ENCODE measurements around the gene GSTM5. TPM values are rescaled to one million over a fixed set of nuclear protein-coding genes. Genes with fewer than 3 reads are reported as not detected.

Gene GSTM5
- total and polyA plus RNA-seq, 2 of the 13 experiments (the other 11 are each of a cell fraction or from before 2014, with no cell fraction given), result not detected

DNA sequence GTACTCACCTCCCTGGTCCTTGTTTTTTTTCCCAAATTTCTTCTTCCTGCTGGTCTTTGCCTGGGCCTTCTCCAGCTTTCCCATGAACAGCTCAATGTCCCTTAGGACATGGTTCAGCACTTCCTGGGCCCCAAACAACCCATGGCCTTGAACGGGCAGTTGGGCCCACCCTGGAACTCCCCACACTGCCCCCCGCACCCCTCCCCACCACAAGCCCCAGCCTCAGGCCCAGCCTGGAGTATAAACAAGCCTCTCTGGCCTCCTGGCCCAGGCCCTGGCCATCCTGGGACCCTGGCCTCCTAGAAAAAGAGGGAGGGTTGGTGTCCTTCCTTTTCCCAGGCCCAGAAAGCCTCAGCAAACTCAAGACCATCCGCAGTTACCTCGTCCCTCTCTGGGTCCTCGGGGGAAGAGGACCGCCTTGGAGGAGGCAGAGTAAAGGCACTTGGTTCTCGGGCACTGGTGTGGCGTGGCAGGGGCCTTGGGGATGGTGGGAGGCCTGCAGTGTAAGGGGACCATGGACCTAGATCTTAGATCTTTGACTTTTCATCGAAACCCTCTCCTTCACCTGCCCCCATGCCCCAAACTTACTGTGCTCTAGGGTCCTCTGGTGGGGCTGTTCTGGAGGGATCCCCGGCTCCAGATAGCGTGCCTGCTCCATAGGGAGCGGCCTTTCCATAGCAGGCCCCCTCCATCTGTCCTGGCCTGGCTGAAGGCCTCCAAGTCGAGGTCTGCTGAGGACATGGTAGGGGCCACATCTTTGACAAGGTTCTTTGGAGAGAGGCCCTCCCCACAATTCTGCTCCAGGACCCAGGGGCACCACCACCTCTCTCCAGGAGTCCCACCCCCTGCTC is 46.1 kb downstream of the GSTM5 start:
- Histone ChIP-seq H4K20me1 (ENCODE audit: insufficient read depth, low read length) (no peaks in the 10 kb centered on the region), H3K9ac (ENCODE audit: insufficient read depth, low read depth, low read length) (no peak overlapping the region), H3K4me1 (ENCODE audit: insufficient read depth, low read length) (peaks cover 37% of the 10 kb centered on the region), H3K4me3 (replicated peaks in 1 of 3; ENCODE audit: insufficient read depth in 1 of 3, low read depth in 2 of 3, low read length in 3 of 3) (no peak overlapping the region), H3K27ac (ENCODE audit: extremely low read length, insufficient read depth, low read length) (no peak overlapping the region), H3K27me3 (ENCODE audit: control insufficient read depth in 1 of 2, insufficient read depth in 2 of 2, low read length in 2 of 2) (no peaks in the 10 kb centered on the region; a peak in 1 of 5 replicates), H3K36me3 (replicated peaks in 1 of 2; ENCODE audit: control insufficient read depth in 1 of 2, insufficient read depth in 2 of 2, low read length in 2 of 2) (peaks cover 8 to 38% of the 10 kb centered on the region in 2 experiments; a peak in 4 of 5 replicates), H3K4me2 (ENCODE audit: low read depth, low read length) (no peak overlapping the region), H2AFZ (ENCODE audit: low read length) (no peak overlapping the region), H3K9me3 (ENCODE audit: low read length) (no peaks in the 10 kb centered on the region), H3K79me2 (ENCODE audit: insufficient read depth, low read length) (peaks cover 17% of the 10 kb centered on the region)
- no peak for TF ChIP-seq CHD4 (IDR thresholded peaks at IDR 0.05; ENCODE audit: borderline replicate concordance, low read length)
- TF ChIP-seq ZNF556 (CRISPR knock-in tag; IDR thresholded peaks at IDR 0.05; ENCODE audit: borderline replicate concordance), result no peak
- TF ChIP-seq ZNF224 (CRISPR knock-in tag; IDR thresholded peaks at IDR 0.05), result no peak
- no peak for TF ChIP-seq ZKSCAN5 (CRISPR knock-in tag; IDR thresholded peaks at IDR 0.05)
- TF ChIP-seq MBNL3 (CRISPR knock-in tag; conservative IDR thresholded peaks at IDR 0.05), result no peak
- no peak for TF ChIP-seq WIZ (CRISPR knock-in tag; IDR thresholded peaks at IDR 0.05)
- TF ChIP-seq MIER3 (CRISPR knock-in tag; IDR thresholded peaks at IDR 0.05; ENCODE audit: borderline replicate concordance), result no peak
- no peak for TF ChIP-seq FOXC1 (CRISPR knock-in tag; IDR thresholded peaks at IDR 0.05; ENCODE audit: borderline replicate concordance)
- TF ChIP-seq LCORL (IDR thresholded peaks at IDR 0.05), result no peak
- TF ChIP-seq LCORL (CRISPR knock-in tag; IDR thresholded peaks at IDR 0.05), result no peak
- TF ChIP-seq CBX1 (IDR thresholded peaks at IDR 0.05; ENCODE audit: low read depth), result no peak
- no peak for TF ChIP-seq NFIC (IDR thresholded peaks at IDR 0.05; ENCODE audit: low read length)
- no peak for TF ChIP-seq ZNF138 (CRISPR knock-in tag; IDR thresholded peaks at IDR 0.05; ENCODE audit: low read depth)
- TF ChIP-seq, protein P1, sequence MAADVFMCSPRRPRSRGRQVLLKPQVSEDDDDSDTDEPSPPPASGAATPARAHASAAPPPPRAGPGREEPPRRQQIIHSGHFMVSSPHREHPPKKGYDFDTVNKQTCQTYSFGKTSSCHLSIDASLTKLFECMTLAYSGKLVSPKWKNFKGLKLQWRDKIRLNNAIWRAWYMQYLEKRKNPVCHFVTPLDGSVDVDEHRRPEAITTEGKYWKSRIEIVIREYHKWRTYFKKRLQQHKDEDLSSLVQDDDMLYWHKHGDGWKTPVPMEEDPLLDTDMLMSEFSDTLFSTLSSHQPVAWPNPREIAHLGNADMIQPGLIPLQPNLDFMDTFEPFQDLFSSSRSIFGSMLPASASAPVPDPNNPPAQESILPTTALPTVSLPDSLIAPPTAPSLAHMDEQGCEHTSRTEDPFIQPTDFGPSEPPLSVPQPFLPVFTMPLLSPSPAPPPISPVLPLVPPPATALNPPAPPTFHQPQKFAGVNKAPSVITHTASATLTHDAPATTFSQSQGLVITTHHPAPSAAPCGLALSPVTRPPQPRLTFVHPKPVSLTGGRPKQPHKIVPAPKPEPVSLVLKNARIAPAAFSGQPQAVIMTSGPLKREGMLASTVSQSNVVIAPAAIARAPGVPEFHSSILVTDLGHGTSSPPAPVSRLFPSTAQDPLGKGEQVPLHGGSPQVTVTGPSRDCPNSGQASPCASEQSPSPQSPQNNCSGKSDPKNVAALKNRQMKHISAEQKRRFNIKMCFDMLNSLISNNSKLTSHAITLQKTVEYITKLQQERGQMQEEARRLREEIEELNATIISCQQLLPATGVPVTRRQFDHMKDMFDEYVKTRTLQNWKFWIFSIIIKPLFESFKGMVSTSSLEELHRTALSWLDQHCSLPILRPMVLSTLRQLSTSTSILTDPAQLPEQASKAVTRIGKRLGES (CRISPR knock-in tag; IDR thresholded peaks at IDR 0.05; ENCODE audit: borderline replicate concordance), result no peak
- DNase-seq (ENCODE audit: low spot score) (no peak), FAIRE-seq (no peak), ATAC-seq (no peak)
- POLR2A ChIA-PET, result no interaction called here
- no TSS peak for BruUV-seq (replicated peaks)
- in situ Hi-C loops (cut with HindIII; ENCODE audit: extremely low pct_ligation_motif_present, low pct_unique_long_range_greater_than_20kb) (no loop called here), intact Hi-C loops (cut with micrococcal nuclease; ENCODE audit: unreplicated experiment) (no loop called here)
- 94% methylated on average over 13 of the region's 13 CpGs for WGBS (ENCODE audit: low lambda C conversion rate)
- CTCF ChIA-PET (ENCODE audit: low intra/inter-chr PET ratio, low total read pairs), result no interaction called here

All from HepG2 (cell line).